HG03066 (cell line): Measurements from ENCODE around the gene PPIP5K1.
"Not testable (repeated sequence)": the region's sequence is repeated elsewhere in the genome, so short reads cannot be mapped to it uniquely, and the experiment has no call there.

Experiments
- ATAC-seq: cut with Tn5 transposase; IDR thresholded peaks from one replicate; pipeline ENCODE4 v1.9.1; 2021; ENCODE audit warnings: low read depth; ENCODE audit not compliant: unreplicated experiment

PPIP5K1 gene

GRCh38 chr15:43589778-43590466, at the start of gene PPIP5K1:
TSS of gene PPIP5K1 (minus strand) at chr15:43590208. CDS start at chr15:43584504, 5,704 bp downstream.
- ATAC-seq: peak; percentile 91

- not testable (repeated sequence) for ATAC-seq
Observed at GRCh38 chr15:43638464-43639204, 48.6 kb upstream of the PPIP5K1 start.

- ATAC-seq: not testable (repeated sequence)
Observed at GRCh38 chr15:43626937-43627336, 36.9 kb upstream of the PPIP5K1 start.

GRCh38 chr15:43625106-43625505, 35.1 kb upstream of the PPIP5K1 start:
- ATAC-seq: no peak

GRCh38 chr15:43622068-43622799, 32.2 kb upstream of the PPIP5K1 start:
- not testable (repeated sequence) for ATAC-seq

- not testable (repeated sequence) for ATAC-seq
Observed at GRCh38 chr15:43618700-43619099, 28.7 kb upstream of the PPIP5K1 start, which contains the start of gene STRC. TSS of gene STRC (minus strand) at chr15:43618800. CDS start at chr15:43618722, 78 bp downstream.

- not testable (repeated sequence) for ATAC-seq
Observed at GRCh38 chr15:43617750-43618149, 27.7 kb upstream of the PPIP5K1 start.

GRCh38 chr15:43602233-43602632, 12.2 kb upstream of the PPIP5K1 start:
- not testable (repeated sequence) for ATAC-seq

- not testable (repeated sequence) for ATAC-seq
Observed at GRCh38 chr15:43600200-43600599, 10.2 kb upstream of the PPIP5K1 start.

- ATAC-seq: not testable (repeated sequence)
Observed at GRCh38 chr15:43599131-43599530, 9.1 kb upstream of the PPIP5K1 start.

- ATAC-seq: not testable (repeated sequence)
Observed at GRCh38 chr15:43593328-43594190, 3.6 kb upstream of the PPIP5K1 start, which contains the start of gene CKMT1B. TSS of gene CKMT1B (plus strand) at chr15:43594027. CDS start at chr15:43594219, 192 bp downstream.

GRCh38 chr15:43592841-43593240, 2.8 kb upstream of the PPIP5K1 start:
- not testable (repeated sequence) for ATAC-seq

- not testable (repeated sequence) for ATAC-seq
Observed at GRCh38 chr15:43574607-43575006, 15.4 kb downstream of the PPIP5K1 start.

- not testable (repeated sequence) for ATAC-seq
Observed at GRCh38 chr15:43566615-43567014, 23.4 kb downstream of the PPIP5K1 start.

GRCh38 chr15:43563793-43564192, 26.2 kb downstream of the PPIP5K1 start:
- not testable (repeated sequence) for ATAC-seq

GRCh38 chr15:43562753-43563152, 27.3 kb downstream of the PPIP5K1 start:
- not testable (repeated sequence) for ATAC-seq

- ATAC-seq: no peak
Observed at GRCh38 chr15:43552986-43553385, 37.0 kb downstream of the PPIP5K1 start.

- ATAC-seq: no peak
Observed at GRCh38 chr15:43552256-43552655, 37.8 kb downstream of the PPIP5K1 start.

GRCh38 chr15:43550527-43551363, 39.3 kb downstream of the PPIP5K1 start:
- no peak for ATAC-seq
